GM12878 (cell line): ENCODE measurements around the gene TMEM253. TPM values are rescaled to one million over a fixed set of nuclear protein-coding genes. Genes with fewer than 3 reads are reported as not detected.

Source experiments
- IKZF1 ChIP-seq: fragments of 450-650 bp; conservative IDR thresholded peaks from 2 replicates; pipeline ENCODE4 v1.6.1; 2017; ENCODE audit warnings: antibody characterized with exemption, mild to moderate bottlenecking
- IRF4 ChIP-seq: IDR thresholded peaks from 2 replicates; pipeline ENCODE4 v1.6.1; 2011; ENCODE audit warnings: low read depth, low read length
- NBN ChIP-seq: fragments of 450-650 bp; IDR thresholded peaks from 2 replicates; pipeline ENCODE4 v1.6.1; 2016
- SIX5 ChIP-seq: IDR thresholded peaks from 2 replicates; pipeline ENCODE4 v1.6.1; 2011; ENCODE audit warnings: mild to moderate bottlenecking, low read depth, low read length, moderate library complexity; ENCODE audit not compliant: severe bottlenecking
- SKIL ChIP-seq: fragments of 450-650 bp; IDR thresholded peaks from 2 replicates; pipeline ENCODE4 v1.6.1; 2017; ENCODE audit warnings: mild to moderate bottlenecking, low read depth, inconsistent platforms; ENCODE audit not compliant: poor library complexity, severe bottlenecking
- USF2 ChIP-seq: IDR thresholded peaks from 2 replicates; pipeline ENCODE4 v1.6.1; 2011; ENCODE audit warnings: low read depth, low read length, improper control_type of control experiment, borderline replicate concordance
- polyA plus RNA-seq, 11 experiments: library from polyadenylated mRNA; depleted of rRNA in 4 of 11; unstranded in 6 of 11; stranded (reverse) in 5 of 11; fragments of >200 nt; fragmentation: Nextera tagmentation in 4 of 11; fragmentation: Illumina TruSeq in 1 of 11; extraction: Ambion mirVana in 4 of 11; extraction: Trizol in 1 of 11; gene quantifications; 1 replicate in 1 of 11; 2 replicates in 10 of 11; pipeline versions ENCODE4 v1.2.1 to v1.2.3, GENCODE V29; 2011 to 2016; ENCODE audit warnings: inconsistent platforms in 2 of 11, missing spikeins in 2 of 11, low read depth in 1 of 11
- total RNA-seq, 4 experiments: library from RNA; depleted of rRNA in 3 of 4; stranded (reverse); fragments of >200 nt in 3 of 4; fragmentation: Illumina TruSeq in 1 of 4; extraction: Trizol in 1 of 4; gene quantifications; 2 replicates each; pipeline versions ENCODE4 v1.2.1 to v1.2.3, GENCODE V29; 2013 to 2021
- TF ChIP-seq, protein P1 (sequence below): fragments of 450-650 bp; IDR thresholded peaks from 2 replicates; pipeline ENCODE4 v1.6.1; 2018; ENCODE audit warnings: borderline replicate concordance, mild to moderate bottlenecking; ENCODE audit not compliant: partially characterized antibody

TMEM253 gene
- total and polyA plus RNA-seq, 10 of the 15 experiments (the other 5 are each of a cell fraction or from before 2014, with no cell fraction given) = 0.11 to 0.48 TPM; not detected in 8

DNA sequence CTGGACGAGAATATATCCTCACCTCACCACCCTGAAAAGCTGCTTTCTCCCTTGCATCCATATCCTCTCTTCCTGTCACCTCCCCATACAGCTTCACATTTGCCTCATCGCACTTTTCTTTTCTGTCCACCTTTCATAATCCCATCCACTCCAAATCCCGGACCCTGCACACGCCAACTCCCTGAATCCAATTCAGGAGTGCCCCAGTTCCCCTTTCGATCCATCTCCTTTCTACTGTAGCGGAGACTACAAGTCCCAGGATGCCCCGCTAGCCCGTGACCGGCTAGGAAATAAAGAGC, 2.5 kb downstream of the TMEM253 start (continued):
- TF ChIP-seq, protein P1, sequence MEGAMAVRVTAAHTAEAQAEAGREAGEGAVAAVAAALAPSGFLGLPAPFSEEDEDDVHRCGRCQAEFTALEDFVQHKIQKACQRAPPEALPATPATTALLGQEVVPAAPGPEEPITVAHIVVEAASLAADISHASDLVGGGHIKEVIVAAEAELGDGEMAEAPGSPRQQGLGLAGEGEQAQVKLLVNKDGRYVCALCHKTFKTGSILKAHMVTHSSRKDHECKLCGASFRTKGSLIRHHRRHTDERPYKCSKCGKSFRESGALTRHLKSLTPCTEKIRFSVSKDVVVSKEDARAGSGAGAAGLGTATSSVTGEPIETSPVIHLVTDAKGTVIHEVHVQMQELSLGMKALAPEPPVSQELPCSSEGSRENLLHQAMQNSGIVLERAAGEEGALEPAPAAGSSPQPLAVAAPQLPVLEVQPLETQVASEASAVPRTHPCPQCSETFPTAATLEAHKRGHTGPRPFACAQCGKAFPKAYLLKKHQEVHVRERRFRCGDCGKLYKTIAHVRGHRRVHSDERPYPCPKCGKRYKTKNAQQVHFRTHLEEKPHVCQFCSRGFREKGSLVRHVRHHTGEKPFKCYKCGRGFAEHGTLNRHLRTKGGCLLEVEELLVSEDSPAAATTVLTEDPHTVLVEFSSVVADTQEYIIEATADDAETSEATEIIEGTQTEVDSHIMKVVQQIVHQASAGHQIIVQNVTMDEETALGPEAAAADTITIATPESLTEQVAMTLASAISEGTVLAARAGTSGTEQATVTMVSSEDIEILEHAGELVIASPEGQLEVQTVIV = no peak
- TF ChIP-seq SKIL = no peak
- 0 out of 2 replicates have a peak, but pooled peaks have one; percentile 8 for TF ChIP-seq IRF4
- TF ChIP-seq USF2 = peak; percentile 34
- peak; percentile 92; the same call in 1 of the 2 replicates for TF ChIP-seq IKZF1
- TF ChIP-seq NBN = 0 out of 2 replicates have a peak, but pooled peaks have one; percentile 28
- TF ChIP-seq SIX5 = peak; percentile 86
